ENCODE results near the gene AADACL4. TPM values are rescaled to one million over a fixed set of nuclear protein-coding genes. Genes with fewer than 3 reads are reported as not detected.

The AADACL4 gene
- total and polyA plus RNA-seq, 9 of the 15 experiments (the other 6 are each of a cell fraction or from before 2014, with no cell fraction given) = not detected

- no peak overlapping the region for H3K4me2 ChIP-seq (ENCODE audit: insufficient read depth, low read length)
- intact Hi-C loops (cut with micrococcal nuclease) = no loop called here
- POLR2A ChIA-PET = interaction anchor here (0.6 to 1.5 kb wide), 2 partner anchors 12 to 333 kb away, joined by 3 to 5 read pairs; no protein-coding TSS in a partner anchor
- ATAC-seq (no peak), DNase-seq (ENCODE audit: extremely low read depth in 1 of 4, low spot score in 3 of 4) (no peak), FAIRE-seq (no peak)
- no peaks in the 10 kb centered on the region for H3K27me3 ChIP-seq (ENCODE audit: control insufficient read depth in 2 of 2, insufficient read depth in 2 of 2, low read length in 2 of 2)
- in situ Hi-C loops (cut with MboI) = loop anchor here (25.0 kb wide), 1 partner anchor 299 kb away; no protein-coding TSS in a partner anchor
- no peak overlapping the region for H2AFZ ChIP-seq (ENCODE audit: low read depth, low read length)
- TF ChIP-seq ZNF507 (tag; conservative IDR thresholded peaks at IDR 0.05) (no peak), ZNF444 (CRISPR knock-in tag; IDR thresholded peaks at IDR 0.05) (no peak), SRSF3 (IDR thresholded peaks at IDR 0.05; ENCODE audit: insufficient read depth, low read length) (no peak), CBX2 (IDR thresholded peaks at IDR 0.05; ENCODE audit: insufficient read depth, low read length, poor library complexity, severe bottlenecking) (no peak), ERF (CRISPR knock-in tag; IDR thresholded peaks at IDR 0.05) (no peak), ILK (tag; IDR thresholded peaks at IDR 0.05; ENCODE audit: borderline replicate concordance, low read depth) (no peak), WHSC1 (IDR thresholded peaks at IDR 0.05; ENCODE audit: low read length) (no peak), TCF7 (IDR thresholded peaks at IDR 0.05; ENCODE audit: borderline replicate concordance) (no peak), MAFF (IDR thresholded peaks at IDR 0.05; ENCODE audit: low read length) (no peak), ZEB2 (IDR thresholded peaks at IDR 0.05) (no peak), SMARCB1 (IDR thresholded peaks at IDR 0.05; ENCODE audit: insufficient read length, low read depth) (no peak), CHD2 (IDR thresholded peaks at IDR 0.05; ENCODE audit: low read depth, low read length) (no peak), SMAD1 (IDR thresholded peaks at IDR 0.05; ENCODE audit: low read depth, low read length, partially characterized antibody) (no peak), HDAC3 (IDR thresholded peaks at IDR 0.05; ENCODE audit: borderline replicate concordance, partially characterized antibody) (no peak), BMI1 (IDR thresholded peaks at IDR 0.05; ENCODE audit: low read length) (no peak)
- TF ChIP-seq, protein P1, sequence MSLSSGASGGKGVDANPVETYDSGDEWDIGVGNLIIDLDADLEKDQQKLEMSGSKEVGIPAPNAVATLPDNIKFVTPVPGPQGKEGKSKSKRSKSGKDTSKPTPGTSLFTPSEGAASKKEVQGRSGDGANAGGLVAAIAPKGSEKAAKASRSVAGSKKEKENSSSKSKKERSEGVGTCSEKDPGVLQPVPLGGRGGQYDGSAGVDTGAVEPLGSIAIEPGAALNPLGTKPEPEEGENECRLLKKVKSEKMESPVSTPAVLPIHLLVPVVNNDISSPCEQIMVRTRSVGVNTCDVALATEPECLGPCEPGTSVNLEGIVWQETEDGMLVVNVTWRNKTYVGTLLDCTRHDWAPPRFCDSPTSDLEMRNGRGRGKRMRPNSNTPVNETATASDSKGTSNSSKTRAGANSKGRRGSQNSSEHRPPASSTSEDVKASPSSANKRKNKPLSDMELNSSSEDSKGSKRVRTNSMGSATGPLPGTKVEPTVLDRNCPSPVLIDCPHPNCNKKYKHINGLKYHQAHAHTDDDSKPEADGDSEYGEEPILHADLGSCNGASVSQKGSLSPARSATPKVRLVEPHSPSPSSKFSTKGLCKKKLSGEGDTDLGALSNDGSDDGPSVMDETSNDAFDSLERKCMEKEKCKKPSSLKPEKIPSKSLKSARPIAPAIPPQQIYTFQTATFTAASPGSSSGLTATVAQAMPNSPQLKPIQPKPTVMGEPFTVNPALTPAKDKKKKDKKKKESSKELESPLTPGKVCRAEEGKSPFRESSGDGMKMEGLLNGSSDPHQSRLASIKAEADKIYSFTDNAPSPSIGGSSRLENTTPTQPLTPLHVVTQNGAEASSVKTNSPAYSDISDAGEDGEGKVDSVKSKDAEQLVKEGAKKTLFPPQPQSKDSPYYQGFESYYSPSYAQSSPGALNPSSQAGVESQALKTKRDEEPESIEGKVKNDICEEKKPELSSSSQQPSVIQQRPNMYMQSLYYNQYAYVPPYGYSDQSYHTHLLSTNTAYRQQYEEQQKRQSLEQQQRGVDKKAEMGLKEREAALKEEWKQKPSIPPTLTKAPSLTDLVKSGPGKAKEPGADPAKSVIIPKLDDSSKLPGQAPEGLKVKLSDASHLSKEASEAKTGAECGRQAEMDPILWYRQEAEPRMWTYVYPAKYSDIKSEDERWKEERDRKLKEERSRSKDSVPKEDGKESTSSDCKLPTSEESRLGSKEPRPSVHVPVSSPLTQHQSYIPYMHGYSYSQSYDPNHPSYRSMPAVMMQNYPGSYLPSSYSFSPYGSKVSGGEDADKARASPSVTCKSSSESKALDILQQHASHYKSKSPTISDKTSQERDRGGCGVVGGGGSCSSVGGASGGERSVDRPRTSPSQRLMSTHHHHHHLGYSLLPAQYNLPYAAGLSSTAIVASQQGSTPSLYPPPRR (CRISPR knock-in tag; IDR thresholded peaks at IDR 0.05; ENCODE audit: borderline replicate concordance) = no peak
- TF ChIP-seq, protein P2, sequence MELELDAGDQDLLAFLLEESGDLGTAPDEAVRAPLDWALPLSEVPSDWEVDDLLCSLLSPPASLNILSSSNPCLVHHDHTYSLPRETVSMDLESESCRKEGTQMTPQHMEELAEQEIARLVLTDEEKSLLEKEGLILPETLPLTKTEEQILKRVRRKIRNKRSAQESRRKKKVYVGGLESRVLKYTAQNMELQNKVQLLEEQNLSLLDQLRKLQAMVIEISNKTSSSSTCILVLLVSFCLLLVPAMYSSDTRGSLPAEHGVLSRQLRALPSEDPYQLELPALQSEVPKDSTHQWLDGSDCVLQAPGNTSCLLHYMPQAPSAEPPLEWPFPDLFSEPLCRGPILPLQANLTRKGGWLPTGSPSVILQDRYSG (tag; conservative IDR thresholded peaks at IDR 0.05; ENCODE audit: low read depth) = no peak
- BruUV-seq (replicated peaks) = no TSS peak
- no peak overlapping the region for H3K27ac ChIP-seq (ENCODE audit: extremely low read depth, low read depth, low read length)
- 0 out of 2 replicates have a peak, but pooled peaks cover 5% of the 10 kb centered on the region for H4K20me1 ChIP-seq (replicated peaks; ENCODE audit: control insufficient read depth, insufficient read depth, low read length)
- peaks cover 0 to 13% of the 10 kb centered on the region in 2 experiments; a peak in 4 of 5 replicates for H3K4me1 ChIP-seq (replicated peaks in 1 of 2; ENCODE audit: control insufficient read depth in 2 of 2, insufficient read depth in 2 of 2, low read length in 2 of 2)
- H3K9me1 ChIP-seq (ENCODE audit: control insufficient read depth, insufficient read depth, low read length) = no peaks in the 10 kb centered on the region
- 83% methylated on average over 7 of the region's 7 CpGs for WGBS (ENCODE audit: insufficient coverage, low coverage, missing lambda C conversion rate)
- no peak overlapping the region for H3K4me3 ChIP-seq
- H3K36me3 ChIP-seq (ENCODE audit: control insufficient read depth, insufficient read depth, low read length) = peaks cover 81% of the 10 kb centered on the region
- no peak overlapping the region for H3K9ac ChIP-seq (ENCODE audit: insufficient read depth in 1 of 2, low read depth in 2 of 2, low read length in 2 of 2)
- H3K79me2 ChIP-seq (ENCODE audit: control insufficient read depth, insufficient read depth, low read length) = peaks cover 87% of the 10 kb centered on the region
- CTCF ChIA-PET (ENCODE audit: low intra/inter-chr PET ratio) = interaction anchor here (0.7 kb wide), 1 partner anchor 326 kb away, joined by 3 read pairs; no protein-coding TSS in a partner anchor
- no peaks in the 10 kb centered on the region; the same call in 1 of the 2 replicates for H3K9me3 ChIP-seq (replicated peaks; ENCODE audit: control insufficient read depth, insufficient read depth, low read depth, low read length)
Observed at GRCh38 chr1:12610941-12611340, 32.9 kb upstream of the AADACL4 start.

Measured in K562 (cell line).